Measurements from ENCODE around the gene MRTFA.

- TF ChIP-seq, protein P1, sequence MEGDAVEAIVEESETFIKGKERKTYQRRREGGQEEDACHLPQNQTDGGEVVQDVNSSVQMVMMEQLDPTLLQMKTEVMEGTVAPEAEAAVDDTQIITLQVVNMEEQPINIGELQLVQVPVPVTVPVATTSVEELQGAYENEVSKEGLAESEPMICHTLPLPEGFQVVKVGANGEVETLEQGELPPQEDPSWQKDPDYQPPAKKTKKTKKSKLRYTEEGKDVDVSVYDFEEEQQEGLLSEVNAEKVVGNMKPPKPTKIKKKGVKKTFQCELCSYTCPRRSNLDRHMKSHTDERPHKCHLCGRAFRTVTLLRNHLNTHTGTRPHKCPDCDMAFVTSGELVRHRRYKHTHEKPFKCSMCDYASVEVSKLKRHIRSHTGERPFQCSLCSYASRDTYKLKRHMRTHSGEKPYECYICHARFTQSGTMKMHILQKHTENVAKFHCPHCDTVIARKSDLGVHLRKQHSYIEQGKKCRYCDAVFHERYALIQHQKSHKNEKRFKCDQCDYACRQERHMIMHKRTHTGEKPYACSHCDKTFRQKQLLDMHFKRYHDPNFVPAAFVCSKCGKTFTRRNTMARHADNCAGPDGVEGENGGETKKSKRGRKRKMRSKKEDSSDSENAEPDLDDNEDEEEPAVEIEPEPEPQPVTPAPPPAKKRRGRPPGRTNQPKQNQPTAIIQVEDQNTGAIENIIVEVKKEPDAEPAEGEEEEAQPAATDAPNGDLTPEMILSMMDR (IDR thresholded peaks at IDR 0.05) = no peak
- no peak for TF ChIP-seq POLR2A (IDR thresholded peaks at IDR 0.05)
- TF ChIP-seq POLR2AphosphoS5 (IDR thresholded peaks at IDR 0.05) = no peak
Measured at GRCh38 chr22:40411506-40411861, 225.0 kb downstream of the MRTFA start.
